Endothelial cell of umbilical vein (primary cell): Measurements from ENCODE around the gene YY1. TPM values are rescaled to one million over a fixed set of nuclear protein-coding genes. Genes with fewer than 3 reads are reported as not detected.

ENCODE experiments used
- BruUV-seq: library from RNA; stranded (reverse); fragments of 400-500 nt; replicated peaks from 2 replicates; lab custom pipeline; 2021; lab: Mats Ljungman, UMichigan
- CTCF ChIA-PET: fragments of 300-600, 350-600 bp; sonication (Branson Sonifier 250); formaldehyde crosslinking; loops from one replicate; lab custom pipeline; 2021; ENCODE audit warnings: antibody characterized with exemption, inconsistent platforms; lab: Charles Lee
- POLR2A ChIA-PET: fragments of 300-600, 350-600 bp; sonication (Branson Sonifier 250); formaldehyde crosslinking; loops from one replicate; lab custom pipeline; 2021; ENCODE audit warnings: antibody characterized with exemption, inconsistent platforms; lab: Charles Lee
- DNase-seq: peaks from one replicate; pipeline ENCODE4 v3.0.0-alpha.2; 2011; ENCODE audit warnings: low read depth, low spot score
- FAIRE-seq: peaks from 2 replicates; lab custom pipeline; 2011; peaks lifted over from hg19 to GRCh38; lab: Jason Lieb, UNC
- H2AFZ ChIP-seq: 2 replicates; pipeline ENCODE4 v1.6.0; 2012; ENCODE audit warnings: low read depth, low read length, control low read depth, inconsistent platforms
- H3K27ac ChIP-seq: 2 replicates; pipeline ENCODE4 v1.5.1; 2011; ENCODE audit warnings: low read depth, mild to moderate bottlenecking, control low read depth, low read length, moderate library complexity; ENCODE audit not compliant: insufficient read depth
- H3K27me3 ChIP-seq, 2 experiments: 2 replicates each; pipeline versions ENCODE4 v1.6.0 to v1.6.1; 2011; ENCODE audit warnings: low read length in 2 of 2, mixed read lengths in 1 of 2; ENCODE audit not compliant: control insufficient read depth in 2 of 2, insufficient read depth in 2 of 2
- H3K36me3 ChIP-seq, 2 experiments: 2 replicates in 1 of 2; 3 replicates in 1 of 2; pipeline ENCODE4 v1.5.1; 2011; ENCODE audit warnings: low read length in 2 of 2, mild to moderate bottlenecking in 1 of 2, moderate library complexity in 1 of 2; ENCODE audit not compliant: control insufficient read depth in 2 of 2, insufficient read depth in 2 of 2; ENCODE audit errors: extremely low read depth in 1 of 2
- H3K4me1 ChIP-seq: 3 replicates; pipeline ENCODE4 v1.5.1; 2011; ENCODE audit warnings: mild to moderate bottlenecking, low read length; ENCODE audit not compliant: control insufficient read depth, insufficient read depth; ENCODE audit errors: extremely low read depth
- H3K4me2 ChIP-seq: 2 replicates; pipeline ENCODE4 v1.6.1; 2011; ENCODE audit warnings: low read length, control low read depth, mixed read lengths; ENCODE audit not compliant: insufficient read depth
- H3K4me3 ChIP-seq, 3 experiments: fragments of 200-600 bp in 1 of 3; sonication (generic), shearing (Covaris generic) in 1 of 3; replicated peaks in 1 of 3; 2 replicates each; pipeline ENCODE4 v1.5.1; 2011 to 2016; ENCODE audit warnings: control low read depth in 3 of 3, low read length in 3 of 3, mild to moderate bottlenecking in 2 of 3, inconsistent platforms in 1 of 3, low read depth in 1 of 3, moderate library complexity in 1 of 3; ENCODE audit not compliant: insufficient read depth in 1 of 3
- H3K79me2 ChIP-seq: 2 replicates; pipeline ENCODE4 v1.6.0; 2012; ENCODE audit warnings: low read length, inconsistent platforms; ENCODE audit not compliant: control insufficient read depth, insufficient read depth
- H3K9ac ChIP-seq: replicated peaks from 2 replicates; pipeline ENCODE3; 2011; ENCODE audit warnings: low read length, control low read depth; ENCODE audit not compliant: insufficient read depth; ENCODE audit errors: extremely low read depth
- H3K9me1 ChIP-seq: replicated peaks from 3 replicates; pipeline ENCODE4 v1.6.0; 2011; ENCODE audit warnings: mild to moderate bottlenecking, low read length; ENCODE audit not compliant: control insufficient read depth, insufficient read depth; ENCODE audit errors: extremely low read depth
- H3K9me3 ChIP-seq: replicated peaks from 2 replicates; pipeline ENCODE4 v1.5.1; 2012; ENCODE audit warnings: low read length, inconsistent platforms; ENCODE audit not compliant: control insufficient read depth, insufficient read depth
- H4K20me1 ChIP-seq: replicated peaks from 2 replicates; pipeline ENCODE3; 2011; ENCODE audit warnings: mild to moderate bottlenecking, low read length; ENCODE audit not compliant: control insufficient read depth, insufficient read depth; ENCODE audit errors: extremely low read depth
- EZH2 ChIP-seq: IDR thresholded peaks from 2 replicates; pipeline ENCODE4 v1.6.1; 2012; ENCODE audit warnings: borderline replicate concordance, low read depth, mild to moderate bottlenecking, moderate library complexity, low read length, inconsistent platforms; ENCODE audit not compliant: severe bottlenecking
- FOS ChIP-seq: IDR thresholded peaks from 2 replicates; pipeline ENCODE4 v1.6.1; 2011; ENCODE audit warnings: mild to moderate bottlenecking, low read length, moderate library complexity, borderline replicate concordance; ENCODE audit not compliant: insufficient read depth
- GATA2 ChIP-seq: IDR thresholded peaks from 2 replicates; pipeline ENCODE4 v1.7.0; 2011; ENCODE audit warnings: low read depth, mild to moderate bottlenecking, moderate library complexity, mixed read lengths, low read length; ENCODE audit not compliant: insufficient read length, insufficient read depth
- JUN ChIP-seq: IDR thresholded peaks from 2 replicates; pipeline ENCODE4 v1.6.1; 2011; ENCODE audit warnings: borderline replicate concordance, low read depth; ENCODE audit not compliant: insufficient read length, insufficient read depth
- MYC ChIP-seq: IDR thresholded peaks from one replicate; pipeline ENCODE4 v1.6.1; 2011; ENCODE audit warnings: mild to moderate bottlenecking, low read depth, low read length
- POLR2A ChIP-seq: IDR thresholded peaks from 2 replicates; pipeline ENCODE4 v1.6.1; 2012; ENCODE audit warnings: low read depth, mild to moderate bottlenecking, control low read depth, low read length
- POLR2AphosphoS5 ChIP-seq: IDR thresholded peaks from 2 replicates; pipeline ENCODE4 v1.6.1; 2012; ENCODE audit warnings: low read depth, mild to moderate bottlenecking, control low read depth, low read length, moderate library complexity; ENCODE audit not compliant: insufficient read depth
- dilution Hi-C: fragments of 300-500 bp; cut with MboI; formaldehyde crosslinking; loops from one replicate; pipeline ENCODE4 v1.15.0; 2019; ENCODE audit warnings: low sequenced_read_pairs; ENCODE audit not compliant: extremely low pct_ligation_motif_present
- intact Hi-C: fragments of 100-400 bp; cut with micrococcal nuclease; formaldehyde crosslinking; loops from one replicate; pipeline ENCODE4 v1.10.0; 2022
- polyA plus RNA-seq, 4 experiments: library from polyadenylated mRNA; depleted of rRNA in 3 of 4; stranded (reverse) in 3 of 4; unstranded in 1 of 4; fragments of >200 nt; gene quantifications; 2 replicates each; pipeline versions ENCODE4 v1.2.1 to v1.2.3, GENCODE V29; 2011 to 2012; ENCODE audit warnings: missing spikeins in 1 of 4
- total RNA-seq: library from RNA; stranded (reverse); gene quantifications from 2 replicates; pipeline ENCODE4 v1.2.3, GENCODE V29; 2021
- TF ChIP-seq, protein P1 (sequence below): IDR thresholded peaks from 2 replicates; pipeline ENCODE4 v1.6.1; 2011; ENCODE audit not compliant: insufficient read depth, insufficient read length
- TF ChIP-seq, protein P2 (sequence below), 2 donors: IDR thresholded peaks; 1 replicate in 1 of 2; 2 replicates in 1 of 2; pipeline ENCODE4 v1.5.1; 2011; ENCODE audit warnings: low read length in 2 of 2, mild to moderate bottlenecking in 2 of 2, moderate library complexity in 2 of 2, control low read depth in 1 of 2, inconsistent platforms in 1 of 2, low read depth in 1 of 2; ENCODE audit not compliant: insufficient read depth in 1 of 2; ENCODE audit errors: extremely low read depth in 1 of 2

Gene YY1
- total and polyA plus RNA-seq, 2 donors (not counting 3 experiments of a cell fraction or from before 2014, with no cell fraction given) = 23.5 to 78.6 TPM

DNA sequence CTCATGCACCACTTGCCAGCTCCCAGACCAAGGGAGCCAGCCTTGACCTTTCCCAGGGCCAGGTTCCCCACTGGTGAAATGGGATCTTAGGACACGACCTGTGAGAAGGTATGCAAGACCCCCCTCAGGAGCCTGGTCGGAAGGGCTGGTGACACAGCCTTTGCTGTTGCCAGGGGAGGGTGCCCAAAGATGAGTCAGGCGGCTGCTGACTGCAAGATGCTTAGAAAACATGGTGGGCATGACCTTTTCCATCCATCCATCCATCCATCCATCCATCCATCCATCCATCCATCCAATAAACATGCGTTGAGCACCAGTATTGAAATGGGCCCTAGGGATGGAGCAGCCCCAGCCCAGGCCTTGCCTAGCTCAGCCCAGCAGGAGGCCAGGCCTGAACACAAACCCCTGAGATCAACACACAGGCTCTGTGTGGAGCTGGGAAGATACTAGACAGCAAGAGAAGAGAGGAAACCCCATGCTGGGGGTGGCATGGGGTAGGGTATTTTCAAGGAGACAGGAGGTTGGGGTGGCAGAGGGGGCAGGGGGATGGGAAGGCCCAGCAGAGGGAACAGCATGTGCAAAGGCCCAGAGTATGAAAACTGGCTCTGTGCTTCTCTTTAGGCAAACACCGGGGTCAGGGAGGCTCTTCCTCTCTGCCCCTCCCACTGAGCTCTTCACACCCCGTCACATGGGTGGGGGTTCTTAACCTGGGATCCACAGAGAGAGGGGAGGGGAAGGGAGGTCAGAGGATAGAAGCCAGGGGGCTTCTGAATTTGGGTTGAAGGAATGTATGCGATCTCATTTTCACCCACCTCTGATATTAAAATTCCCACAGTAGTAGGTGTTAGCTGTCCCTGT, 26.2 kb upstream of the YY1 start:
- dilution Hi-C loops (no loop called here), intact Hi-C loops (no loop called here)
- BruUV-seq = no TSS peak
- Histone ChIP-seq H3K27ac (no peak overlapping the region), H3K27me3 (no peaks in the 10 kb centered on the region), H2AFZ (no peak overlapping the region), H3K4me1 (no peaks in the 10 kb centered on the region), H3K9me3 (no peaks in the 10 kb centered on the region), H3K36me3 (no peaks in the 10 kb centered on the region), H3K79me2 (no peaks in the 10 kb centered on the region), H3K4me3 (no peak overlapping the region), H3K4me2 (no peak overlapping the region), H3K9ac (no peak overlapping the region), H3K9me1 (no peaks in the 10 kb centered on the region), H4K20me1 (no peaks in the 10 kb centered on the region)
- FAIRE-seq (no peak), DNase-seq (no peak)
- POLR2A ChIA-PET = no interaction called here
- CTCF ChIA-PET = interaction anchor here (1.4 to 3.1 kb wide), 3 partner anchors 9 to 34 kb away, joined by 3 to 7 read pairs (median 4); no protein-coding TSS in a partner anchor
- TF ChIP-seq JUN (no peak), POLR2A (no peak), EZH2 (no peak), MYC (no peak), GATA2 (no peak), FOS (no peak), POLR2AphosphoS5 (no peak)
- TF ChIP-seq, protein P1, sequence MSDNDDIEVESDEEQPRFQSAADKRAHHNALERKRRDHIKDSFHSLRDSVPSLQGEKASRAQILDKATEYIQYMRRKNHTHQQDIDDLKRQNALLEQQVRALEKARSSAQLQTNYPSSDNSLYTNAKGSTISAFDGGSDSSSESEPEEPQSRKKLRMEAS = no peak
- TF ChIP-seq, protein P2, sequence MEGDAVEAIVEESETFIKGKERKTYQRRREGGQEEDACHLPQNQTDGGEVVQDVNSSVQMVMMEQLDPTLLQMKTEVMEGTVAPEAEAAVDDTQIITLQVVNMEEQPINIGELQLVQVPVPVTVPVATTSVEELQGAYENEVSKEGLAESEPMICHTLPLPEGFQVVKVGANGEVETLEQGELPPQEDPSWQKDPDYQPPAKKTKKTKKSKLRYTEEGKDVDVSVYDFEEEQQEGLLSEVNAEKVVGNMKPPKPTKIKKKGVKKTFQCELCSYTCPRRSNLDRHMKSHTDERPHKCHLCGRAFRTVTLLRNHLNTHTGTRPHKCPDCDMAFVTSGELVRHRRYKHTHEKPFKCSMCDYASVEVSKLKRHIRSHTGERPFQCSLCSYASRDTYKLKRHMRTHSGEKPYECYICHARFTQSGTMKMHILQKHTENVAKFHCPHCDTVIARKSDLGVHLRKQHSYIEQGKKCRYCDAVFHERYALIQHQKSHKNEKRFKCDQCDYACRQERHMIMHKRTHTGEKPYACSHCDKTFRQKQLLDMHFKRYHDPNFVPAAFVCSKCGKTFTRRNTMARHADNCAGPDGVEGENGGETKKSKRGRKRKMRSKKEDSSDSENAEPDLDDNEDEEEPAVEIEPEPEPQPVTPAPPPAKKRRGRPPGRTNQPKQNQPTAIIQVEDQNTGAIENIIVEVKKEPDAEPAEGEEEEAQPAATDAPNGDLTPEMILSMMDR (IDR thresholded peaks at IDR 0.05; ENCODE audit: extremely low read depth in 1 of 2, insufficient read depth in 1 of 2, low read depth in 1 of 2, low read length in 2 of 2) = no peak
